LNCAP (cell line): Measurements from ENCODE around the gene CYRIA.

Source experiments
- CTCF ChIP-seq: fragments of 450-650 bp; IDR thresholded peaks from 2 replicates; pipeline ENCODE4 v1.5.1; 2017; ENCODE audit warnings: mild to moderate bottlenecking

CYRIA gene

DNA sequence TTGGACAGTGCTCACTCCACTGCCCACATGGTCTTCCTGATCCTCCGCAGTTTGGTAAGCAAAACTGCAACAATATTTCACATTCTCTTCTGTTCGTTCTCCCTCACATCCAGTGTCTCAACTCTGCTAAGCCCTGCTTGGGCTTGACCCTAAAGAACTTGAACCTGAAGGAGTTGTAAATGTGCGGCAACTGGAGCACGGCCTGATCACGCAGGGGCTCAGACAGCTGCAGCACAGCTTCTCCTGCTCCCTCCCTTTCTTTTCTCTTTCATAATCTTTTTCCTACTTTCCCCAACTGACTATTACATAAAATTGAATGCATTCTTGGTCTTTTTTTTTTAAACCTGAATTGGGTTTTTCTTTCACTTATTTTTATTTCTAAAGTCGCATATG, 10.2 kb downstream of the CYRIA start:
- no peak for TF ChIP-seq CTCF

DNA sequence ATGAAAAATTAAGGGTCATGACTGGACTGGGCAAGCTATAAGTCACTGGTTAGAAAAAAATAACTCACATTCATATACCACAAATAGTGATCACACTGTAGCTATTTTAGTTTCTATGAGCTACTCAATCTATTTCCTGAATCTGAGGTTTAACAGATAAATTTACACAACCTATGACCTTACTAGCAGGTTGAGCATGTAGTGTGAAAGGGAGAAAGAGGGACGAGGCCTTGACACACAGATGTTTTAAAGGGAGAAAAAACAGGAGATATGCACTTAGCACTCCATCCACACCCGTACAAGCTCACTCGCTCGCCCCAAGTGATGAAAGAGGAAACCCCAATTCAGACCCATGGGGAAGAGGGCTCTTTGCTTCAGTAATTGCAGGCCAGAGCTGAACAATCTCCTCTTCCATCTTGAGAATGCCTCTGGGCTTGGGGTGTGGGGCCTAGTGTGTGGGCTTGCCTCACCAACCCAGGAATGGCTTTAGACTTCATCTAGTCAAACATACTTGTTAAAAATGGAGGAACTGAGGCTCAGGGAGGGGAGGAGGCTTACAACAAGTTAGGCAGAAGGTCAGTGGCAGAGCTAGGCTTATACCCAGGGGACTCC, 10.7 kb downstream of the CYRIA start:
- no peak for TF ChIP-seq CTCF

GRCh38 chr2:16653799-16654198, 11.8 kb downstream of the CYRIA start:
- no peak for TF ChIP-seq CTCF

- TF ChIP-seq CTCF, result no peak
Observed at GRCh38 chr2:16653083-16653375, 12.6 kb downstream of the CYRIA start.

DNA sequence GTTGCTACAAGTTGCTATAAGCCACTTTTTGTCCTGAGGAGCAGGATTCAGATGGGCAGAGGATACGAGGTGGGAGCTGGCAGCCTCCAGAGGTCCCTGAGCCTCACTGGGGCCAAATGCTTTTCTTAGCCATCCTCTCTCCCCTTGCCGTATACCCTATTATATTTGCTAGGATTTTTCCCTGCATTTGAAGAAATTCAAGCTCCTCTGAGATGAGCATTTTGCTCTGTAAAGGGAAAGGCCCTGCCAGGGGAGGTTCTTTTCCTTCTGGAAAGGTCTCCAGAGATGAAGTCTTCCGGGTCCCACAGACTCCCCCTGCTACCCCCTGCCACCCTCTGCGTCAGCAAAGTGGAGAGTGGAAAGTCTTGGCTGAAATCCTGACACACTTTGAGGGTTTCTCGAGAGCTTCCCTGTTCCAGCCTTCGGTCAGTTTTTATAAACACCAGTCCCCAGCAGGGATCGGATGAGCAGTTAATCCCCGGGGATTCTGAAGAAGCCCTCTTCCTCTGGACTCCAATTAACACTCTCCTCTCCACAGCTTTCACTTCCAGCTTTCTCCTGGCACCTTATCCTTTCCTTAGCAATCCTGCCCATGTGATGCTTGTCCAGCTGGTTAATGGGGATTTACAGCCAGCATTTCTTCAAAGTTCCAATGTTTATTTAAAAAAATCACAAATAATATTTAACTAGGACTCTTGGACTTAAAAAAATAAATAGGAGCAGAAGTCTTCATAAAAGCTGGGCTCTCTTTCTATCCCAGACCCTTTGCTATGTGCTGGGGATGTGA, 13.1 kb downstream of the CYRIA start:
- no peak for TF ChIP-seq CTCF

GRCh38 chr2:16650287-16651249, 15.1 kb downstream of the CYRIA start:
- no peak for TF ChIP-seq CTCF

DNA sequence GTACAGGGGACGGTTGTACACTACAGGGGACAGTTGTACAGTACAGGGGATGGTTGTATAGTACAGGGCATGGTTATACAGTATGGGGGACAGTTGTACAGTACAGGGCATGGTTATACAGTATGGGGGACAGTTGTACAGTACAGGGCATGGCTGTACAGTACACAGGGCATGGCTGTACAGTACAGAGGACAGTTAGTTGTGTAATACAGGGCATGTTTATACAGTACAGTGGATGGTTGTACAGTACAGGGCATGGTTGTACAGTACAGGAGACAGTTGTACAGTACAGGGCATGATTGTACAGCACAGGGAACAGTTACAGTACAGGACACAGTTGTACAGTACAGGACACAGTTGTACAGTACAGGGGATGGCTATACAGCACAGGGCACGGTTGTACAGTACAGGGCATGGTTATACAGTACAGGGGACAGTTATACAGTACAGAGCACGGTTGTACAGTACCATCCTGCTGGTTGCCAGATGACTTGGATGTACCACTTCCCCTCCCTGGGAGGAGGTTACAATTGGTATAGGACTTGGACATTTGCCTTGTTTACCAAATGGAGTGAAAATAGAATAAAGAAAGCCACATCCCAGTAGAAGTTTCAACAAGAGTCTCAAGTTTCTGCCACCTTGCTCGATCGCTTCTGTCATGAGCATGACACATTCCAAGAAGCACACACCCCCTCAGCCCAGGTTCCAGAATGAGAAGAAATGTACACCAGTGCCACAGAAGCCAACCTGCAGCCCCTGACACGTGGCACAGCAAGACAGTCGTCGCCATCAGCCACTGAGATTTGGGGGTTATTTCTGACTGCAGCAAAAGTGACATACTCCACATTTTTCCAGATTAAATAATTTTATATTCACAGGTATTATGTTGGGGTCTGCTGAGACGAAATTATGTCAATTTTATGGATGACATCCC, 16.0 kb downstream of the CYRIA start:
- no peak for TF ChIP-seq CTCF
